DOHH2 (cell line): ENCODE measurements around the gene HOGA1.
"Not testable (repeated sequence)": the region's sequence is repeated elsewhere in the genome, so short reads cannot be mapped to it uniquely, and the experiment has no call there.

Experiments
- H3F3A ChIP-seq: fragments of 200-600 bp; sonication (generic), shearing (Covaris generic); 2 replicates; pipeline ENCODE4 v1.6.0; 2016; ENCODE audit warnings: antibody characterized with exemption, mild to moderate bottlenecking; ENCODE audit not compliant: control insufficient read depth, insufficient read depth
- H3K27ac ChIP-seq: fragments of 200-600 bp; sonication (generic); 2 replicates; pipeline ENCODE4 v1.5.1; 2014; ENCODE audit warnings: low read depth, mild to moderate bottlenecking, low read length, moderate library complexity
- H3K27me3 ChIP-seq: fragments of 200-600 bp; sonication (generic); 2 replicates; pipeline ENCODE4 v1.6.1; 2014; ENCODE audit warnings: mild to moderate bottlenecking, low read length, mixed read lengths; ENCODE audit not compliant: control insufficient read depth
- H3K36me3 ChIP-seq: fragments of 200-600 bp; sonication (generic); 2 replicates; pipeline ENCODE4 v1.6.1; 2014; ENCODE audit warnings: mild to moderate bottlenecking, low read length, moderate library complexity, mixed read lengths; ENCODE audit not compliant: control insufficient read depth
- H3K4me1 ChIP-seq: fragments of 200-600 bp; sonication (generic); 2 replicates; pipeline ENCODE4 v1.6.1; 2014; ENCODE audit warnings: mild to moderate bottlenecking, low read length, mixed read lengths; ENCODE audit not compliant: control insufficient read depth
- H3K4me2 ChIP-seq: fragments of 200-600 bp; sonication (generic); 2 replicates; pipeline ENCODE4 v1.6.0; 2014; ENCODE audit warnings: mild to moderate bottlenecking, low read length, moderate library complexity
- H3K4me3 ChIP-seq: fragments of 200-600 bp; sonication (generic); 2 replicates; pipeline ENCODE4 v1.5.1; 2014; ENCODE audit warnings: mild to moderate bottlenecking, low read length, mixed read lengths
- H3K79me2 ChIP-seq: fragments of 200-600 bp; sonication (generic); 2 replicates; pipeline ENCODE4 v1.6.1; 2014; ENCODE audit warnings: mild to moderate bottlenecking, low read length, mixed read lengths; ENCODE audit not compliant: control insufficient read depth
- H3K9me2 ChIP-seq: fragments of 200-600 bp; sonication (generic); replicated peaks from 2 replicates; pipeline ENCODE4 v1.6.1; 2014; ENCODE audit warnings: mild to moderate bottlenecking, low read length, mixed read lengths; ENCODE audit not compliant: control insufficient read depth
- H3K9me3 ChIP-seq: fragments of 200-600 bp; sonication (generic); 2 replicates; pipeline ENCODE4 v1.6.1; 2014; ENCODE audit warnings: antibody characterized with exemption, low read length, mixed read lengths; ENCODE audit not compliant: control insufficient read depth, insufficient read depth
- H4K20me1 ChIP-seq: fragments of 200-600 bp; sonication (generic); 2 replicates; pipeline ENCODE4 v1.6.0; 2014; ENCODE audit warnings: low read depth, mild to moderate bottlenecking, antibody characterized with exemption, low read length, moderate library complexity; ENCODE audit not compliant: control insufficient read depth, insufficient read depth
- EZH2phosphoT487 ChIP-seq: fragments of 200-600 bp; sonication (generic); IDR thresholded peaks from 2 replicates; pipeline ENCODE4 v1.6.1; 2017; ENCODE audit warnings: borderline replicate concordance, mild to moderate bottlenecking, antibody characterized with exemption, low read length, moderate library complexity, mixed read lengths
- TF ChIP-seq, protein P1 (sequence below): fragments of 200-600 bp; sonication (generic); IDR thresholded peaks from one replicate; pipeline ENCODE4 v1.5.1; 2014; ENCODE audit warnings: antibody characterized with exemption, mild to moderate bottlenecking, low read depth, low read length; ENCODE audit not compliant: poor library complexity, severe bottlenecking

HOGA1 gene

DNA sequence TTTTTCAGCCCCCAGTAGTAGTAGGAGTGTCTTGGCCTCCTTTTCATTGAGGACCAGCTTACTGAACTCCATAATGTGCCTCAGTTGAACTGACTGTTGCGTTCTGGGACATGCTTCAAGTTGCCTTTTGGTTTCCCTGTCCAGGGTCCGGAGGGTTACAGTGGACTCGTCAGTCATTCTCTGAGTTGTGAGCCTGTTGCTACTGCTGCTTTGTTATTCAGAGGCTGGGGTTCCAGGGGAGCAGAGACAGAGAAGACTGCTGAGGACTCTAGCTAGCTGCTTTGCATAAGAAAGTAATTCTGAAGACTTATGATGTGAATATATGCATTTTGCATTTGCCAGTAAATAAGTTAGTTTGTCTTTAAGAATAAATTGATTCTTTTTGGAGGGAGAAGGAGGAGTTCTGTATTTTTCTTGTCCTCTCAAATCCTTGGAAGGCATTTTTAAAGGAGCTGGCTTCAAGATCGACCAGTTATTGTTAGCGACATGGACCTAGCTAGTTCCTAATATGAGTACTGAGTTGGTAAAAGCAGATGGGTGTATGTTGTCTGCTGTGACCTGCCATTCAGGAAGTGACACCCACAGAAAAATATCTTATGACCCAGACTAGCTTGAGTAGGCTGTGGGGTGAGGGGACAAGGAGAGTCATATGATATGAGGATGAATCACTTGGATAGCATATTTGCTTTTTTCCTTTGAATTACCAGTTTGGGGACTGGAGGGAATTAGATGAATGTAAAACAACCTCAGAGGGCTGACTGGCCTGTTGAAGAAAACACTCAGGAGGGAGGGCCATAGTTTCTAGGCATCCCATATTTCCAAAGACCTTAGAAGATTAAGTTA lies 64.6 kb downstream of the HOGA1 start:
- H3K4me3 ChIP-seq: no peak overlapping the region

GRCh38 chr10:97649405-97649750 lies 65.2 kb downstream of the HOGA1 start:
- H3K27ac ChIP-seq, H3K4me3 ChIP-seq, H3K9me3 ChIP-seq, H3K27me3 ChIP-seq, H4K20me1 ChIP-seq, H3K9me2 ChIP-seq, H3F3A ChIP-seq: not testable (repeated sequence)
- Histone ChIP-seq H3K4me2 (0 out of 2 replicates have a peak overlapping the region, but pooled peaks have one; percentile 26), H3K79me2 (peaks cover 17% of the 10 kb centered on the region), H3K36me3 (peaks cover 34% of the 10 kb centered on the region), H3K4me1 (peaks cover 11% of the 10 kb centered on the region)

More for the DNA sequence above, 64.6 kb downstream of the HOGA1 start:
- Histone ChIP-seq H3K9me3 (no peaks in the 10 kb centered on the region), H3K27ac (no peak overlapping the region), H3K4me2 (peak overlapping the region; percentile 26), H3K9me2 (no peaks in the 10 kb centered on the region), H3K36me3 (peaks cover 31% of the 10 kb centered on the region), H4K20me1 (no peaks in the 10 kb centered on the region), H3K4me1 (peaks cover 11% of the 10 kb centered on the region), H3K27me3 (no peaks in the 10 kb centered on the region), H3K79me2 (peaks cover 17% of the 10 kb centered on the region), H3F3A (no peaks in the 10 kb centered on the region)
- TF ChIP-seq, protein P1, sequence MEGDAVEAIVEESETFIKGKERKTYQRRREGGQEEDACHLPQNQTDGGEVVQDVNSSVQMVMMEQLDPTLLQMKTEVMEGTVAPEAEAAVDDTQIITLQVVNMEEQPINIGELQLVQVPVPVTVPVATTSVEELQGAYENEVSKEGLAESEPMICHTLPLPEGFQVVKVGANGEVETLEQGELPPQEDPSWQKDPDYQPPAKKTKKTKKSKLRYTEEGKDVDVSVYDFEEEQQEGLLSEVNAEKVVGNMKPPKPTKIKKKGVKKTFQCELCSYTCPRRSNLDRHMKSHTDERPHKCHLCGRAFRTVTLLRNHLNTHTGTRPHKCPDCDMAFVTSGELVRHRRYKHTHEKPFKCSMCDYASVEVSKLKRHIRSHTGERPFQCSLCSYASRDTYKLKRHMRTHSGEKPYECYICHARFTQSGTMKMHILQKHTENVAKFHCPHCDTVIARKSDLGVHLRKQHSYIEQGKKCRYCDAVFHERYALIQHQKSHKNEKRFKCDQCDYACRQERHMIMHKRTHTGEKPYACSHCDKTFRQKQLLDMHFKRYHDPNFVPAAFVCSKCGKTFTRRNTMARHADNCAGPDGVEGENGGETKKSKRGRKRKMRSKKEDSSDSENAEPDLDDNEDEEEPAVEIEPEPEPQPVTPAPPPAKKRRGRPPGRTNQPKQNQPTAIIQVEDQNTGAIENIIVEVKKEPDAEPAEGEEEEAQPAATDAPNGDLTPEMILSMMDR: no peak

DNA sequence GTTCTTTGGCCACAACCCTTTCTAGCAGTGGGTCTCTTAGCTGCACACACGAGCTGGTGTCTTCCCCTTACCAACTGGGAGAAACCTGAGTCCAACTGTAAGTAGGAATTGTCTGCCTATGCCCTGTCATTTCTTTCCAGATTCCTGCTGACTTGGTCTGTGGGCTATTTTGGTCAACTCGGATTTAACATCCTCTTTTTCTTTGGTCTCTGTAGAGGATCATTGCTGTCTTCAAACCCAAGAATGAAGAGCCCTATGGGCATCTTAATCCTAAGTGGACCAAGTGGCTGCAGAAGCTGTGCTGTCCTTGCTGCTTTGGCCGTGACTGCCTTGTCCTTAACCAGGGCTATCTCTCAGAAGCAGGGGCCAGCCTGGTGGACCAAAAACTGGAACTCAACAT lies 66.5 kb downstream of the HOGA1 start:
- Histone ChIP-seq H3K27ac (no peak overlapping the region), H3K79me2 (peaks cover 16% of the 10 kb centered on the region), H3K4me1 (peaks cover 11% of the 10 kb centered on the region), H3K27me3 (no peaks in the 10 kb centered on the region), H3K36me3 (peaks cover 34% of the 10 kb centered on the region), H3K4me3 (no peak overlapping the region), H4K20me1 (no peaks in the 10 kb centered on the region), H3F3A (no peaks in the 10 kb centered on the region), H3K9me2 (no peaks in the 10 kb centered on the region), H3K9me3 (no peaks in the 10 kb centered on the region), H3K4me2 (no peak overlapping the region)
- TF ChIP-seq EZH2phosphoT487: no peak
- TF ChIP-seq, protein P1: no peak

DNA sequence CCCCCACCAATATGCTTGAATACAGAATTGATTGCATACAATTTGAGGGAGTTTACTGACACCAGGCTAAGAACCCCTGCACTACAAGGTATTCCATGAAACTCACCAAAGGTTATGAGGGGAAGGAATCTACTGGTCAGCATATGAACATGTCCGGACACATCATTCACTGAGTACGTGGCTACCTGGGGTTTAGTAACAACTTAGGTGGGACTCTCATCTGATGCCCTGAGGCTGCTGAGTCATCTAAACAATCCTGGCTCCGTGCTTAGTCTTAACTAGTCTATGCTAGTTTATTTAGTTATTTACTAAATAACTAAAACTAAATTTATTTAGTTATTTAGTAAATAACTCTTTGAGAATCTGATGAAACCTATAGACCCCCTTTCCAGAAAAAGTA lies 67.6 kb downstream of the HOGA1 start:
- H3K27me3 ChIP-seq: no peaks in the 10 kb centered on the region
- H3K36me3 ChIP-seq: peaks cover 44% of the 10 kb centered on the region
- no peaks in the 10 kb centered on the region for H3K9me3 ChIP-seq
- no peak overlapping the region for H3K4me2 ChIP-seq
- no peaks in the 10 kb centered on the region for H3F3A ChIP-seq
- H3K4me1 ChIP-seq: peaks cover 11% of the 10 kb centered on the region
- H3K4me3 ChIP-seq: no peak overlapping the region
- TF ChIP-seq, protein P1: no peak
- no peak for TF ChIP-seq EZH2phosphoT487
- peaks cover 15% of the 10 kb centered on the region for H3K79me2 ChIP-seq
- no peaks in the 10 kb centered on the region for H3K9me2 ChIP-seq
- no peaks in the 10 kb centered on the region for H4K20me1 ChIP-seq
- no peak overlapping the region for H3K27ac ChIP-seq
